ENCODE results near the gene CEP164. TPM values are rescaled to one million over a fixed set of nuclear protein-coding genes. Genes with fewer than 3 reads are reported as not detected.
A peak's percentile ranks its signal among the peaks of the same experiment; 100 is the strongest.

Gene CEP164
- polyA plus RNA-seq, 3 donors, result 4.3 to 32.1 (median 8.0) TPM

GRCh38 chr11:117287668-117288067 is 40.0 kb upstream of the CEP164 start:
- no peak for TF ChIP-seq CTCF (IDR thresholded peaks at IDR 0.05)
- no peaks in the 10 kb centered on the region for H3K9me3 ChIP-seq (replicated peaks in 1 of 2; ENCODE audit: control insufficient read depth in 1 of 2, insufficient read depth in 1 of 2, low read length in 2 of 2)
- H3K4me1 ChIP-seq (ENCODE audit: control insufficient read depth in 1 of 2, insufficient read depth in 2 of 2, low read length in 2 of 2), result no peaks in the 10 kb centered on the region
- H3K36me3 ChIP-seq (replicated peaks in 1 of 2; ENCODE audit: control insufficient read depth in 1 of 2, insufficient read depth in 2 of 2, low read length in 2 of 2), result peaks cover 39 to 86% of the 10 kb centered on the region in 2 donors
- H2AFZ ChIP-seq (ENCODE audit: insufficient read depth, low read depth, low read length, poor library complexity, severe bottlenecking), result no peak overlapping the region
- WGBS (ENCODE audit: insufficient coverage), result no CpG with 5 or more reads among the region's 3 CpGs
- peaks cover 8% of the 10 kb centered on the region for H3K4me1 Mint-ChIP-seq
- intact Hi-C loops (cut with micrococcal nuclease), result no loop called here
- H3K27ac Mint-ChIP-seq, result no peak overlapping the region
- peaks cover 0 to 3% (median 0%) of the 10 kb centered on the region in 3 donors for H3K27me3 Mint-ChIP-seq (ENCODE audit: low read depth in 3 of 3)
- H3K9ac ChIP-seq (ENCODE audit: insufficient read depth, low read length, poor library complexity, severe bottlenecking), result no peak overlapping the region
- H3K9me3 Mint-ChIP-seq, result no peaks in the 10 kb centered on the region
- no peak overlapping the region for H3K27ac ChIP-seq (ENCODE audit: low read depth in 1 of 2, low read length in 2 of 2)
- H3K4me3 ChIP-seq (replicated peaks in 1 of 3; ENCODE audit: low read depth in 2 of 3, low read length in 3 of 3), result no peak overlapping the region
- H3K79me2 ChIP-seq (ENCODE audit: insufficient read depth, low read length), result no peaks in the 10 kb centered on the region
- H3K4me2 ChIP-seq (replicated peaks; ENCODE audit: extremely low read depth, low read length, poor library complexity, severe bottlenecking), result no peak overlapping the region
- peaks cover 82 to 85% of the 10 kb centered on the region in 2 donors for H3K36me3 Mint-ChIP-seq
- DNase-seq, result no peak
- no peak overlapping the region for H3K4me3 Mint-ChIP-seq
- no peaks in the 10 kb centered on the region for H4K20me1 ChIP-seq (ENCODE audit: insufficient read depth, low read length)
- H3K27me3 ChIP-seq (ENCODE audit: control insufficient read depth in 2 of 2, insufficient read depth in 2 of 2, low read length in 2 of 2), result no peaks in the 10 kb centered on the region

- Histone ChIP-seq H3K4me2 (replicated peaks; ENCODE audit: extremely low read depth, low read length, poor library complexity, severe bottlenecking) (no peak overlapping the region), H4K20me1 (ENCODE audit: insufficient read depth, low read length) (no peaks in the 10 kb centered on the region), H3K27ac (ENCODE audit: low read depth in 1 of 2, low read length in 2 of 2) (no peak overlapping the region), H3K4me3 (replicated peaks in 1 of 3; ENCODE audit: low read depth in 2 of 3, low read length in 3 of 3) (no peak overlapping the region), H2AFZ (ENCODE audit: insufficient read depth, low read depth, low read length, poor library complexity, severe bottlenecking) (no peak overlapping the region), H3K36me3 (replicated peaks in 1 of 2; ENCODE audit: control insufficient read depth in 1 of 2, insufficient read depth in 2 of 2, low read length in 2 of 2) (peaks cover 43 to 78% of the 10 kb centered on the region in 2 donors), H3K27me3 (ENCODE audit: control insufficient read depth in 2 of 2, insufficient read depth in 2 of 2, low read length in 2 of 2) (no peaks in the 10 kb centered on the region), H3K9me3 (replicated peaks in 1 of 2; ENCODE audit: control insufficient read depth in 1 of 2, insufficient read depth in 1 of 2, low read length in 2 of 2) (no peaks in the 10 kb centered on the region), H3K79me2 (ENCODE audit: insufficient read depth, low read length) (no peaks in the 10 kb centered on the region), H3K4me1 (ENCODE audit: control insufficient read depth in 1 of 2, insufficient read depth in 2 of 2, low read length in 2 of 2) (no peaks in the 10 kb centered on the region), H3K9ac (ENCODE audit: insufficient read depth, low read length, poor library complexity, severe bottlenecking) (no peak overlapping the region)
- H3K36me3 Mint-ChIP-seq, result peaks cover 72 to 80% of the 10 kb centered on the region in 2 donors
- WGBS (ENCODE audit: insufficient coverage), result no CpG with 5 or more reads among the region's 1 CpG
- no peak for DNase-seq
- peaks cover 0 to 4% (median 2%) of the 10 kb centered on the region in 3 donors for H3K27me3 Mint-ChIP-seq (ENCODE audit: low read depth in 3 of 3)
- peaks cover 8% of the 10 kb centered on the region for H3K4me1 Mint-ChIP-seq
- H3K27ac Mint-ChIP-seq, result peak overlapping the region in 3 of 7 donors; percentile 12 to 45 (median 33)
- TF ChIP-seq CTCF (IDR thresholded peaks at IDR 0.05), result no peak
- no peak overlapping the region for H3K4me3 Mint-ChIP-seq
- intact Hi-C loops (cut with micrococcal nuclease), result no loop called here
- H3K9me3 Mint-ChIP-seq, result no peaks in the 10 kb centered on the region
These were observed 37.9 kb upstream of the CEP164 start for GRCh38 chr11:117289795-117290194.
